ENCODE results near the gene TSPAN12. TPM values are rescaled to one million over a fixed set of nuclear protein-coding genes. Genes with fewer than 3 reads are reported as not detected.

TSPAN12 gene
- polyA plus RNA-seq, 1 donor from 2014 or later, result 2.2 TPM

GRCh38 chr7:120837599-120837998 lies 20.3 kb downstream of the TSPAN12 start:
- Histone ChIP-seq H3F3A (ENCODE audit: insufficient read depth, low read length, poor library complexity, severe bottlenecking) (no peaks in the 10 kb centered on the region), H3K9ac (ENCODE audit: low read length) (no peak overlapping the region), H3K9me3 (ENCODE audit: low read length) (no peaks in the 10 kb centered on the region), H3K9me2 (ENCODE audit: insufficient read depth, low read length) (no peaks in the 10 kb centered on the region), H3K4me3 (ENCODE audit: low read length) (no peak overlapping the region), H4K20me1 (ENCODE audit: insufficient read depth) (no peaks in the 10 kb centered on the region), H3K27ac (ENCODE audit: low read length) (no peak overlapping the region), H3K4me2 (ENCODE audit: low read length) (no peak overlapping the region), H3K79me2 (replicated peaks; ENCODE audit: insufficient read depth, low read length) (no peaks in the 10 kb centered on the region), H3K36me3 (ENCODE audit: insufficient read depth, low read length) (no peaks in the 10 kb centered on the region), H2AFZ (ENCODE audit: low read depth, low read length) (no peak overlapping the region), H3K27me3 (ENCODE audit: insufficient read depth, low read depth, low read length) (no peaks in the 10 kb centered on the region)
- TF ChIP-seq TAF1 (IDR thresholded peaks at IDR 0.05; ENCODE audit: low read depth), result no peak
- no peak for TF ChIP-seq POLR2AphosphoS5 (IDR thresholded peaks at IDR 0.05)
- no peak for TF ChIP-seq REST (IDR thresholded peaks at IDR 0.05; ENCODE audit: borderline replicate concordance)
- no peak for TF ChIP-seq CTCF (IDR thresholded peaks at IDR 0.05; ENCODE audit: poor library complexity, severe bottlenecking)
- no peak for TF ChIP-seq EP300 (conservative IDR thresholded peaks at IDR 0.05; ENCODE audit: poor library complexity, severe bottlenecking)
- no peak for TF ChIP-seq MXI1 (conservative IDR thresholded peaks at IDR 0.05; ENCODE audit: poor library complexity, severe bottlenecking)
- TF ChIP-seq EZH2 (IDR thresholded peaks at IDR 0.05; ENCODE audit: borderline replicate concordance, insufficient read depth, low read length, poor library complexity, severe bottlenecking), result no peak
- TF ChIP-seq RAD21 (conservative IDR thresholded peaks at IDR 0.05), result no peak
- TF ChIP-seq SMC3 (conservative IDR thresholded peaks at IDR 0.05; ENCODE audit: poor library complexity), result no peak

GRCh38 chr7:120836556-120837115 lies 21.3 kb downstream of the TSPAN12 start:
- H3F3A ChIP-seq (ENCODE audit: insufficient read depth, low read length, poor library complexity, severe bottlenecking), result no peaks in the 10 kb centered on the region
- TF ChIP-seq REST (IDR thresholded peaks at IDR 0.05; ENCODE audit: borderline replicate concordance) (no peak), POLR2AphosphoS5 (IDR thresholded peaks at IDR 0.05) (no peak), MXI1 (conservative IDR thresholded peaks at IDR 0.05; ENCODE audit: poor library complexity, severe bottlenecking) (no peak), EZH2 (IDR thresholded peaks at IDR 0.05; ENCODE audit: borderline replicate concordance, insufficient read depth, low read length, poor library complexity, severe bottlenecking) (no peak), EP300 (conservative IDR thresholded peaks at IDR 0.05; ENCODE audit: poor library complexity, severe bottlenecking) (no peak), RAD21 (conservative IDR thresholded peaks at IDR 0.05) (no peak), TAF1 (IDR thresholded peaks at IDR 0.05; ENCODE audit: low read depth) (no peak), CTCF (IDR thresholded peaks at IDR 0.05; ENCODE audit: poor library complexity, severe bottlenecking) (no peak), SMC3 (conservative IDR thresholded peaks at IDR 0.05; ENCODE audit: poor library complexity) (no peak)
- no peak overlapping the region for H3K4me3 ChIP-seq (ENCODE audit: low read length)
- no peak overlapping the region for H3K27ac ChIP-seq (ENCODE audit: low read length)
- no peak overlapping the region for H2AFZ ChIP-seq (ENCODE audit: low read depth, low read length)
- H3K27me3 ChIP-seq (ENCODE audit: insufficient read depth, low read depth, low read length), result no peaks in the 10 kb centered on the region
- H3K9me2 ChIP-seq (ENCODE audit: insufficient read depth, low read length), result no peaks in the 10 kb centered on the region
- H3K9me3 ChIP-seq (ENCODE audit: low read length), result no peaks in the 10 kb centered on the region
- H3K79me2 ChIP-seq (replicated peaks; ENCODE audit: insufficient read depth, low read length), result no peaks in the 10 kb centered on the region
- no peak overlapping the region for H3K9ac ChIP-seq (ENCODE audit: low read length)
- H3K4me2 ChIP-seq (ENCODE audit: low read length), result no peak overlapping the region
- H3K36me3 ChIP-seq (ENCODE audit: insufficient read depth, low read length), result no peaks in the 10 kb centered on the region
- no peaks in the 10 kb centered on the region for H4K20me1 ChIP-seq (ENCODE audit: insufficient read depth)
